ENCODE data around the gene CBLB. TPM values are rescaled to one million over a fixed set of nuclear protein-coding genes. Genes with fewer than 3 reads are reported as not detected.

CBLB gene
- total and polyA plus RNA-seq, 9 of the 15 experiments (the other 6 are each of a cell fraction or from before 2014, with no cell fraction given): 1.8 to 8.1 (median 5.3) TPM

DNA sequence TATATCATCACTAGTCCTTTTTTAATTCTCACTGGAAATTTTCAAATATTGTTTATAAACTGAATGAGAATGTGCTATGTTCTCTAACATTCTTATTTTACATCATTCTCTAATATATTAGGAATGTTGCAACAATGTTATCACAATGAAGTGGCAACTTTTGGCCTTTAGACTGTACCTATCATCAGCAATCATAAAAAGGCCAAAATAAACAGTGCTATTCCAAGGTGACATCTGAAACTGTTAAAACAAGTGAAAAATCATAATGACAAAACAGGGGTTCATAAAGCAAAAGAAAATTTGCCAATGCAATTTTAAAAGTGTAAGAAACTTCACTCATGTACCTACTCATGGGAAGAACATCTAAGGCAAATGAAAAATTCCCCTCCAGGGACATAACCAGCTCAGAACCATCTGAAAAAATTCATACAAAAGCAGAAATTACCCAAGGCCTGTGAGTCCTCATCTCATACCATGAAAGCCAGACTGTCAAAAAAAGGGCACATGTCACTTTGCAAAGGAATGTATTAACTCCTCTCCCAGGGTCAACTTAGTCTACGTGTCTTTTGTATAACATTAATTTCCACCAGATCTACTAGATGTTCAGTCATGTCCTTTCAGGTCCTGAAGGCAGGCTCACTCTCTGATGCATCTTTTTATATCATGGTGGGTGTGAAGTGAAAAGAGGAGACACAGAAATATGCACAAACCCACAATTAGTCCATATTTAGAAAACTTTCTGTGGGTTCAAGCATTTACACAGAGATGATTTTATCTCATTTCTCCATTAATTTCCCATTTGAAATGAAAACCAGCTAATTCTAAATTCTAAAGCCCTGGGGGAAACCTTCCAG, 211.9 kb downstream of the CBLB start (continued):
- TF ChIP-seq ZNF584 (CRISPR knock-in tag; IDR thresholded peaks at IDR 0.05; ENCODE audit: low read depth): no peak
- no peak for TF ChIP-seq HLTF (IDR thresholded peaks at IDR 0.05)
- TF ChIP-seq FIP1L1 (IDR thresholded peaks at IDR 0.05; ENCODE audit: low read depth, low read length, poor library complexity, severe bottlenecking): no peak
- TF ChIP-seq ZNF165 (CRISPR knock-in tag; IDR thresholded peaks at IDR 0.05; ENCODE audit: borderline replicate concordance): no peak
- TF ChIP-seq IFI16 (CRISPR knock-in tag; IDR thresholded peaks at IDR 0.05): no peak

GRCh38 chr3:105653868-105654267, 214.9 kb downstream of the CBLB start:
- Histone ChIP-seq H3K4me1 (replicated peaks in 1 of 2; ENCODE audit: control insufficient read depth in 2 of 2, insufficient read depth in 2 of 2, low read length in 2 of 2) (peaks cover 0 to 2% of the 10 kb centered on the region in 2 experiments; a peak in 2 of 5 replicates), H3K36me3 (ENCODE audit: control insufficient read depth, insufficient read depth, low read length) (no peaks in the 10 kb centered on the region), H3K9ac (ENCODE audit: insufficient read depth in 1 of 2, low read depth in 2 of 2, low read length in 2 of 2) (no peak overlapping the region), H4K20me1 (replicated peaks; ENCODE audit: control insufficient read depth, insufficient read depth, low read length) (no peaks in the 10 kb centered on the region), H3K79me2 (ENCODE audit: control insufficient read depth, insufficient read depth, low read length) (no peaks in the 10 kb centered on the region), H3K9me3 (replicated peaks; ENCODE audit: control insufficient read depth, insufficient read depth, low read depth, low read length) (no peaks in the 10 kb centered on the region), H3K27ac (ENCODE audit: extremely low read depth, low read depth, low read length) (no peak overlapping the region), H3K4me3 (no peak overlapping the region), H3K27me3 (ENCODE audit: control insufficient read depth in 2 of 2, insufficient read depth in 2 of 2, low read length in 2 of 2) (no peaks in the 10 kb centered on the region), H2AFZ (ENCODE audit: low read depth, low read length) (no peak overlapping the region), H3K9me1 (ENCODE audit: control insufficient read depth, insufficient read depth, low read length) (no peaks in the 10 kb centered on the region), H3K4me2 (ENCODE audit: insufficient read depth, low read length) (no peak overlapping the region)
- FAIRE-seq: no peak
- in situ Hi-C loops (cut with MboI) (no loop called here), intact Hi-C loops (cut with micrococcal nuclease) (no loop called here)
- DNase-seq (ENCODE audit: extremely low read depth in 1 of 4, low spot score in 3 of 4): no peak
- no TSS peak for BruUV-seq (replicated peaks)
- TF ChIP-seq PURB (CRISPR knock-in tag; IDR thresholded peaks at IDR 0.05; ENCODE audit: low read depth) (no peak), ZBTB17 (CRISPR knock-in tag; IDR thresholded peaks at IDR 0.05) (no peak), HLTF (IDR thresholded peaks at IDR 0.05) (no peak), NFATC3 (IDR thresholded peaks at IDR 0.05) (no peak)
- TF ChIP-seq, protein P1, sequence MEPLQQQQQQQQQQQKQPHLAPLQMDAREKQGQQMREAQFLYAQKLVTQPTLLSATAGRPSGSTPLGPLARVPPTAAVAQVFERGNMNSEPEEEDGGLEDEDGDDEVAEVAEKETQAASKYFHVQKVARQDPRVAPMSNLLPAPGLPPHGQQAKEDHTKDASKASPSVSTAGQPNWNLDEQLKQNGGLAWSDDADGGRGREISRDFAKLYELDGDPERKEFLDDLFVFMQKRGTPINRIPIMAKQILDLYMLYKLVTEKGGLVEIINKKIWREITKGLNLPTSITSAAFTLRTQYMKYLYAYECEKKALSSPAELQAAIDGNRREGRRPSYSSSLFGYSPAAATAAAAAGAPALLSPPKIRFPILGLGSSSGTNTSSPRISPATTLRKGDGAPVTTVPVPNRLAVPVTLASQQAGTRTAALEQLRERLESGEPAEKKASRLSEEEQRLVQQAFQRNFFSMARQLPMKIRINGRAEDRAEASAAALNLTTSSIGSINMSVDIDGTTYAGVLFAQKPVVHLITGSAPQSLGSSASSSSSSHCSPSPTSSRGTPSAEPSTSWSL (CRISPR knock-in tag; IDR thresholded peaks at IDR 0.05; ENCODE audit: borderline replicate concordance): no peak
- TF ChIP-seq, protein P2, sequence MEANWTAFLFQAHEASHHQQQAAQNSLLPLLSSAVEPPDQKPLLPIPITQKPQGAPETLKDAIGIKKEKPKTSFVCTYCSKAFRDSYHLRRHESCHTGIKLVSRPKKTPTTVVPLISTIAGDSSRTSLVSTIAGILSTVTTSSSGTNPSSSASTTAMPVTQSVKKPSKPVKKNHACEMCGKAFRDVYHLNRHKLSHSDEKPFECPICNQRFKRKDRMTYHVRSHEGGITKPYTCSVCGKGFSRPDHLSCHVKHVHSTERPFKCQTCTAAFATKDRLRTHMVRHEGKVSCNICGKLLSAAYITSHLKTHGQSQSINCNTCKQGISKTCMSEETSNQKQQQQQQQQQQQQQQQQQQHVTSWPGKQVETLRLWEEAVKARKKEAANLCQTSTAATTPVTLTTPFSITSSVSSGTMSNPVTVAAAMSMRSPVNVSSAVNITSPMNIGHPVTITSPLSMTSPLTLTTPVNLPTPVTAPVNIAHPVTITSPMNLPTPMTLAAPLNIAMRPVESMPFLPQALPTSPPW (CRISPR knock-in tag; IDR thresholded peaks at IDR 0.05): no peak
- TF ChIP-seq, protein P3, sequence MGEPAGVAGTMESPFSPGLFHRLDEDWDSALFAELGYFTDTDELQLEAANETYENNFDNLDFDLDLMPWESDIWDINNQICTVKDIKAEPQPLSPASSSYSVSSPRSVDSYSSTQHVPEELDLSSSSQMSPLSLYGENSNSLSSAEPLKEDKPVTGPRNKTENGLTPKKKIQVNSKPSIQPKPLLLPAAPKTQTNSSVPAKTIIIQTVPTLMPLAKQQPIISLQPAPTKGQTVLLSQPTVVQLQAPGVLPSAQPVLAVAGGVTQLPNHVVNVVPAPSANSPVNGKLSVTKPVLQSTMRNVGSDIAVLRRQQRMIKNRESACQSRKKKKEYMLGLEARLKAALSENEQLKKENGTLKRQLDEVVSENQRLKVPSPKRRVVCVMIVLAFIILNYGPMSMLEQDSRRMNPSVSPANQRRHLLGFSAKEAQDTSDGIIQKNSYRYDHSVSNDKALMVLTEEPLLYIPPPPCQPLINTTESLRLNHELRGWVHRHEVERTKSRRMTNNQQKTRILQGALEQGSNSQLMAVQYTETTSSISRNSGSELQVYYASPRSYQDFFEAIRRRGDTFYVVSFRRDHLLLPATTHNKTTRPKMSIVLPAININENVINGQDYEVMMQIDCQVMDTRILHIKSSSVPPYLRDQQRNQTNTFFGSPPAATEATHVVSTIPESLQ (CRISPR knock-in tag; IDR thresholded peaks at IDR 0.05): no peak
- POLR2A ChIA-PET: no interaction called here
- 11% methylated on average over 3 of the region's 3 CpGs for WGBS (ENCODE audit: insufficient coverage, low coverage, missing lambda C conversion rate)
- no peak for ATAC-seq
- CTCF ChIA-PET (ENCODE audit: low intra/inter-chr PET ratio): no interaction called here

Data from K562 (cell line).